ENCODE results near the gene RALB.
"Not testable (repeated sequence)": the region's sequence is repeated elsewhere in the genome, so short reads cannot be mapped to it uniquely, and the experiment has no call there.

The RALB gene

GRCh38 chr2:120315367-120316033, 62.8 kb downstream of the RALB start:
- no peak for DNase-seq (ENCODE audit: low read depth)

GRCh38 chr2:120316071-120316470, 63.4 kb downstream of the RALB start:
- no peak for DNase-seq (ENCODE audit: low read depth)

GRCh38 chr2:120316528-120317179, 64.0 kb downstream of the RALB start:
- DNase-seq (ENCODE audit: low read depth): no peak

GRCh38 chr2:120317180-120317533, 64.5 kb downstream of the RALB start:
- DNase-seq (ENCODE audit: low read depth): no peak

GRCh38 chr2:120317916-120318315, 65.3 kb downstream of the RALB start:
- no peak for DNase-seq (ENCODE audit: low read depth)

- DNase-seq (ENCODE audit: low read depth): no peak
These were observed 66.0 kb downstream of the RALB start for GRCh38 chr2:120318626-120319025.

- DNase-seq (ENCODE audit: low read depth): no peak
These were observed 66.5 kb downstream of the RALB start for GRCh38 chr2:120319123-120319522.

GRCh38 chr2:120319686-120320317, 67.2 kb downstream of the RALB start:
- no peak for DNase-seq (ENCODE audit: low read depth)

GRCh38 chr2:120320318-120320851, 67.7 kb downstream of the RALB start:
- no peak for DNase-seq (ENCODE audit: low read depth)

- DNase-seq (ENCODE audit: low read depth): not testable (repeated sequence)
These were observed 68.4 kb downstream of the RALB start for GRCh38 chr2:120320887-120321556.

GRCh38 chr2:120321721-120322284, 69.2 kb downstream of the RALB start:
- no peak for DNase-seq (ENCODE audit: low read depth)

GRCh38 chr2:120322329-120322728, 69.7 kb downstream of the RALB start:
- DNase-seq (ENCODE audit: low read depth): no peak

GRCh38 chr2:120323214-120323613, 70.6 kb downstream of the RALB start:
- DNase-seq (ENCODE audit: low read depth): no peak

- no peak for DNase-seq (ENCODE audit: low read depth)
These were observed 71.3 kb downstream of the RALB start for GRCh38 chr2:120323807-120324399.

- DNase-seq (ENCODE audit: low read depth): no peak
These were observed 72.3 kb downstream of the RALB start for GRCh38 chr2:120324933-120325332.

GRCh38 chr2:120326066-120326465, 73.4 kb downstream of the RALB start:
- no peak for DNase-seq (ENCODE audit: low read depth)

- no peak for DNase-seq (ENCODE audit: low read depth)
These were observed 78.5 kb downstream of the RALB start for GRCh38 chr2:120330946-120331822.

GRCh38 chr2:120331903-120332302, 79.3 kb downstream of the RALB start:
- DNase-seq (ENCODE audit: low read depth): no peak

- no peak for DNase-seq (ENCODE audit: low read depth)
These were observed 79.7 kb downstream of the RALB start for GRCh38 chr2:120332384-120332783.

- no peak for DNase-seq (ENCODE audit: low read depth)
These were observed 81.4 kb downstream of the RALB start for GRCh38 chr2:120334068-120334467.

- DNase-seq (ENCODE audit: low read depth): no peak
These were observed 84.1 kb downstream of the RALB start for GRCh38 chr2:120336749-120337148.

Data from non-pigmented ciliary epithelial cell (primary cell).